Mesothelial cell of epicardium (in vitro differentiated cells): ENCODE results near the gene SLC16A1. TPM values are rescaled to one million over a fixed set of nuclear protein-coding genes. Genes with fewer than 3 reads are reported as not detected.

Experiments
- DNase-seq, 2 experiments: peaks; one replicate each; pipeline ENCODE4 v3.0.0; 2021; ENCODE audit warnings: low spot score in 2 of 2; ENCODE audit not compliant: unreplicated experiment in 2 of 2
- H3K27ac Mint-ChIP-seq: 2 replicates; pipeline ENCODE4 v1.8.0; 2021; ENCODE audit warnings: mixed read lengths
- H3K27me3 Mint-ChIP-seq: 2 replicates; pipeline ENCODE4 v1.8.0; 2021; ENCODE audit warnings: low read depth, mixed read lengths
- H3K36me3 Mint-ChIP-seq: 2 replicates; pipeline ENCODE4 v1.8.0; 2021; ENCODE audit warnings: mixed read lengths
- H3K4me1 Mint-ChIP-seq: 2 replicates; pipeline ENCODE4 v1.8.0; 2021; ENCODE audit warnings: mixed read lengths
- H3K4me3 Mint-ChIP-seq: 2 replicates; pipeline ENCODE4 v1.8.0; 2021; ENCODE audit warnings: mild to moderate bottlenecking, moderate library complexity, mixed read lengths
- H3K9me3 Mint-ChIP-seq: 2 replicates; pipeline ENCODE4 v1.8.0; 2021; ENCODE audit warnings: mixed read lengths
- total RNA-seq: library from RNA; stranded (reverse); gene quantifications from 3 replicates; pipeline ENCODE4 v1.2.1, GENCODE V29; 2021
- TF ChIP-seq, protein P1 (sequence below): fragments of 200-600 bp; sonication (generic); IDR thresholded peaks from one replicate; pipeline ENCODE4 v1.5.0; 2021; ENCODE audit warnings: antibody characterized with exemption; ENCODE audit not compliant: unreplicated experiment

The SLC16A1 gene
- total RNA-seq, 1 donor from 2014 or later: 56.4 TPM

- Mint-ChIP-seq H3K4me3 (no peak overlapping the region), H3K4me1 (peaks cover 8% of the 10 kb centered on the region), H3K36me3 (peaks cover 32% of the 10 kb centered on the region), H3K27me3 (no peaks in the 10 kb centered on the region), H3K9me3 (no peaks in the 10 kb centered on the region), H3K27ac (no peak overlapping the region)
- DNase-seq: no peak
- TF ChIP-seq, protein P1, sequence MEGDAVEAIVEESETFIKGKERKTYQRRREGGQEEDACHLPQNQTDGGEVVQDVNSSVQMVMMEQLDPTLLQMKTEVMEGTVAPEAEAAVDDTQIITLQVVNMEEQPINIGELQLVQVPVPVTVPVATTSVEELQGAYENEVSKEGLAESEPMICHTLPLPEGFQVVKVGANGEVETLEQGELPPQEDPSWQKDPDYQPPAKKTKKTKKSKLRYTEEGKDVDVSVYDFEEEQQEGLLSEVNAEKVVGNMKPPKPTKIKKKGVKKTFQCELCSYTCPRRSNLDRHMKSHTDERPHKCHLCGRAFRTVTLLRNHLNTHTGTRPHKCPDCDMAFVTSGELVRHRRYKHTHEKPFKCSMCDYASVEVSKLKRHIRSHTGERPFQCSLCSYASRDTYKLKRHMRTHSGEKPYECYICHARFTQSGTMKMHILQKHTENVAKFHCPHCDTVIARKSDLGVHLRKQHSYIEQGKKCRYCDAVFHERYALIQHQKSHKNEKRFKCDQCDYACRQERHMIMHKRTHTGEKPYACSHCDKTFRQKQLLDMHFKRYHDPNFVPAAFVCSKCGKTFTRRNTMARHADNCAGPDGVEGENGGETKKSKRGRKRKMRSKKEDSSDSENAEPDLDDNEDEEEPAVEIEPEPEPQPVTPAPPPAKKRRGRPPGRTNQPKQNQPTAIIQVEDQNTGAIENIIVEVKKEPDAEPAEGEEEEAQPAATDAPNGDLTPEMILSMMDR: no peak
Observed at GRCh38 chr1:112923234-112923958, 32.6 kb downstream of the SLC16A1 start.

DNA sequence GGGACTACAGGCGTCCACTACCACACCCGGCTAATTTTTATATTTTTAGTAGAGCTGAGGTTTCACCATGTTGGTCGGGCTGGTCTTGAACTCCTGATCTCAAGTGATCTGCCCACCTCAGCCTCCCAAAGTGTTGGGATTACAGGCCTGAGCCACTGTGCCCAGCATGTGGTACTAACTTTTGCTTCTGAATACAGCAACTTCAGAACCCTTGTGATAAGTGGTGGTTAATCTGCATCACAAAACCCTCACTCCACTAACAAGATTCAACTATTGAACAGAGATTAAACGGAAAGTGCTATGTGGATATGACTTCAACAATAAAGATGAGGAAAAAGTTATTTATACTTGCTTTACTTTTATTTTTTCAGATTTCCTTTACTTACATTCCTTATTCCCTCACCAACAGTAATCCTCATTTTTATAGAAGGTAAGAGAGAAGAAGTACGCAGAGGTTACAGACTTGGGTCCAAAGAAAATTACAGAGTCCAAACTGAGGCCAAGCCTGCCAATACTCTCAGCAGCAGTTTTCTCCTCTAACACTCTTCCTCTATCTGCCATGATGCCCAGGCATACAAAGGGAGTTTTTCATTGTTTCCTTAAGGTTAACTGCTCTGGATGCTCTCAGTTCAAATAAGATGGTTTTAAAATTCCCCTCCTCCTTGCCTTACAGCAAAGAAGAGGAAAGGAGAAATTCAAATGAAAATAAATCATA lies 44.3 kb downstream of the SLC16A1 start:
- Mint-ChIP-seq H3K36me3 (peaks cover 12% of the 10 kb centered on the region), H3K4me1 (no peaks in the 10 kb centered on the region), H3K27me3 (no peaks in the 10 kb centered on the region), H3K27ac (no peak overlapping the region), H3K4me3 (no peak overlapping the region), H3K9me3 (peaks cover 1% of the 10 kb centered on the region)
- TF ChIP-seq, protein P1: no peak
- DNase-seq: no peak

GRCh38 chr1:112909847-112910246 lies 46.1 kb downstream of the SLC16A1 start:
- Mint-ChIP-seq H3K4me1 (peaks cover 8% of the 10 kb centered on the region), H3K4me3 (no peak overlapping the region), H3K36me3 (peaks cover 10% of the 10 kb centered on the region), H3K9me3 (peaks cover 8% of the 10 kb centered on the region), H3K27ac (no peak overlapping the region), H3K27me3 (no peaks in the 10 kb centered on the region)
- DNase-seq: no peak
- TF ChIP-seq, protein P1: no peak

- TF ChIP-seq, protein P1: no peak
- H3K9me3 Mint-ChIP-seq: peaks cover 10% of the 10 kb centered on the region
- peaks cover 10% of the 10 kb centered on the region for H3K36me3 Mint-ChIP-seq
- DNase-seq: no peak
- H3K4me1 Mint-ChIP-seq: peaks cover 21% of the 10 kb centered on the region
- no peak overlapping the region for H3K4me3 Mint-ChIP-seq
- H3K27ac Mint-ChIP-seq: no peak overlapping the region
- H3K27me3 Mint-ChIP-seq: no peaks in the 10 kb centered on the region
Observed at GRCh38 chr1:112906150-112906698, 49.8 kb downstream of the SLC16A1 start.

- Mint-ChIP-seq H3K4me1 (peaks cover 21% of the 10 kb centered on the region), H3K4me3 (no peak overlapping the region), H3K9me3 (peaks cover 12% of the 10 kb centered on the region), H3K27me3 (no peaks in the 10 kb centered on the region), H3K27ac (peak overlapping the region; percentile 37), H3K36me3 (peaks cover 12% of the 10 kb centered on the region)
- TF ChIP-seq, protein P1: no peak
- no peak for DNase-seq
Observed at GRCh38 chr1:112905395-112906149, 50.4 kb downstream of the SLC16A1 start.
